Measurements from ENCODE around the gene CLDN22. TPM values are rescaled to one million over a fixed set of nuclear protein-coding genes. Genes with fewer than 3 reads are reported as not detected.

The CLDN22 gene
- total and polyA plus RNA-seq, 2 donors (not counting 1 experiment from before 2014, with no cell fraction given) = not detected

- no peak for DNase-seq
- no peak overlapping the region for H3K4me3 ChIP-seq (ENCODE audit: control extremely low read depth in 1 of 5, extremely low read depth in 1 of 5, insufficient read depth in 1 of 5, low read depth in 2 of 5, low read length in 4 of 5)
- no peaks in the 10 kb centered on the region for H3K4me1 ChIP-seq (ENCODE audit: control insufficient read depth in 2 of 2, insufficient read depth in 2 of 2, low read length in 2 of 2)
- intact Hi-C loops (cut with micrococcal nuclease) = no loop called here
- no peaks in the 10 kb centered on the region for H3K36me3 ChIP-seq (replicated peaks in 1 of 2; ENCODE audit: control extremely low read depth in 1 of 2, control insufficient read depth in 1 of 2, extremely low read depth in 1 of 2, insufficient read depth in 2 of 2, low read length in 1 of 2)
- ATAC-seq (ENCODE audit: low read depth) = no peak
- H3K4me1 Mint-ChIP-seq = no peaks in the 10 kb centered on the region
- H3K27ac ChIP-seq (ENCODE audit: low read length in 2 of 2) = no peak overlapping the region
- no peak overlapping the region for H3K4me3 Mint-ChIP-seq
- no peak overlapping the region for H3K9ac ChIP-seq (ENCODE audit: low read length)
- CTCF ChIA-PET = no interaction called here
- no peaks in the 10 kb centered on the region for H3K27me3 ChIP-seq (replicated peaks in 1 of 4; ENCODE audit: control extremely low read depth in 1 of 4, control insufficient read depth in 3 of 4, insufficient read depth in 4 of 4, low read length in 3 of 4)
- POLR2A ChIA-PET = no interaction called here
- no peak overlapping the region for H3K4me2 ChIP-seq (replicated peaks; ENCODE audit: low read depth, low read length, poor library complexity, severe bottlenecking)
- H3K9me3 Mint-ChIP-seq (ENCODE audit: insufficient read depth) = no peaks in the 10 kb centered on the region
- peaks cover 30% of the 10 kb centered on the region for H3K27me3 Mint-ChIP-seq
- H3K27ac Mint-ChIP-seq = no peak overlapping the region
- H3K9me3 ChIP-seq (ENCODE audit: control extremely low read depth in 1 of 3, control insufficient read depth in 2 of 3, insufficient read depth in 1 of 3, low read length in 2 of 3) = no peaks in the 10 kb centered on the region
- WGBS (ENCODE audit: insufficient coverage) = 100% methylated on average over 3 of the region's 4 CpGs
- H4K20me1 ChIP-seq (ENCODE audit: control insufficient read depth, insufficient read depth, low read length, poor library complexity, severe bottlenecking) = no peaks in the 10 kb centered on the region
- no peak overlapping the region for H2AFZ ChIP-seq (ENCODE audit: insufficient read depth, low read depth, low read length, poor library complexity, severe bottlenecking)
- no peaks in the 10 kb centered on the region for H3K79me2 ChIP-seq (ENCODE audit: control insufficient read depth, insufficient read depth, low read length)
- TF ChIP-seq CTCF (IDR thresholded peaks at IDR 0.05) (no peak), EZH2 (IDR thresholded peaks at IDR 0.05; ENCODE audit: borderline replicate concordance, insufficient read depth, low read depth, low read length, poor library complexity, severe bottlenecking) (no peak)
These were observed 35.3 kb upstream of the CLDN22 start for GRCh38 chr4:183355405-183355804.

GRCh38 chr4:183354219-183354618, 34.1 kb upstream of the CLDN22 start:
- Mint-ChIP-seq H3K27ac (no peak overlapping the region), H3K27me3 (peaks cover 33% of the 10 kb centered on the region), H3K4me3 (no peak overlapping the region), H3K9me3 (ENCODE audit: insufficient read depth) (no peaks in the 10 kb centered on the region), H3K4me1 (no peaks in the 10 kb centered on the region)
- intact Hi-C loops (cut with micrococcal nuclease) = no loop called here
- H3K27me3 ChIP-seq (replicated peaks in 1 of 4; ENCODE audit: control extremely low read depth in 1 of 4, control insufficient read depth in 3 of 4, insufficient read depth in 4 of 4, low read length in 3 of 4) = no peaks in the 10 kb centered on the region
- TF ChIP-seq CTCF (IDR thresholded peaks at IDR 0.05) (no peak), EZH2 (IDR thresholded peaks at IDR 0.05; ENCODE audit: borderline replicate concordance, insufficient read depth, low read depth, low read length, poor library complexity, severe bottlenecking) (no peak)
- no peaks in the 10 kb centered on the region for H3K9me3 ChIP-seq (ENCODE audit: control extremely low read depth in 1 of 3, control insufficient read depth in 2 of 3, insufficient read depth in 1 of 3, low read length in 2 of 3)
- ChIA-PET CTCF (no interaction called here), POLR2A (no interaction called here)
- H3K4me1 ChIP-seq (ENCODE audit: control insufficient read depth in 2 of 2, insufficient read depth in 2 of 2, low read length in 2 of 2) = no peaks in the 10 kb centered on the region
- no peak overlapping the region for H3K4me2 ChIP-seq (replicated peaks; ENCODE audit: low read depth, low read length, poor library complexity, severe bottlenecking)
- DNase-seq (no peak), ATAC-seq (ENCODE audit: low read depth) (no peak)
- no peak overlapping the region for H3K27ac ChIP-seq (ENCODE audit: low read length in 2 of 2)
- no peaks in the 10 kb centered on the region for H4K20me1 ChIP-seq (ENCODE audit: control insufficient read depth, insufficient read depth, low read length, poor library complexity, severe bottlenecking)
- H3K36me3 ChIP-seq (replicated peaks in 1 of 2; ENCODE audit: control extremely low read depth in 1 of 2, control insufficient read depth in 1 of 2, extremely low read depth in 1 of 2, insufficient read depth in 2 of 2, low read length in 1 of 2) = no peaks in the 10 kb centered on the region
- H3K9ac ChIP-seq (ENCODE audit: low read length) = no peak overlapping the region
- WGBS (ENCODE audit: insufficient coverage) = 100% methylated on average over 1 of the region's 9 CpGs
- no peaks in the 10 kb centered on the region for H3K79me2 ChIP-seq (ENCODE audit: control insufficient read depth, insufficient read depth, low read length)
- H3K4me3 ChIP-seq (ENCODE audit: control extremely low read depth in 1 of 5, extremely low read depth in 1 of 5, insufficient read depth in 1 of 5, low read depth in 2 of 5, low read length in 4 of 5) = no peak overlapping the region
- no peak overlapping the region for H2AFZ ChIP-seq (ENCODE audit: insufficient read depth, low read depth, low read length, poor library complexity, severe bottlenecking)

Measured in B cell (primary cell).